ENCODE data around the gene LSG1.
"Not testable (repeated sequence)": the region's sequence is repeated elsewhere in the genome, so short reads cannot be mapped to it uniquely, and the experiment has no call there.

The LSG1 gene

GRCh38 chr3:194657439-194657838 is 14.6 kb downstream of the LSG1 start:
- DNase-seq (ENCODE audit: low read depth, low spot score): no peak

- no peak for DNase-seq (ENCODE audit: low read depth, low spot score)
Observed at GRCh38 chr3:194654443-194654842, 17.5 kb downstream of the LSG1 start.

GRCh38 chr3:194647747-194648146 is 24.2 kb downstream of the LSG1 start:
- DNase-seq (ENCODE audit: low read depth, low spot score): no peak

- no peak for DNase-seq (ENCODE audit: low read depth, low spot score)
Observed at GRCh38 chr3:194642769-194643168, 29.2 kb downstream of the LSG1 start.

GRCh38 chr3:194640829-194641228 is 31.2 kb downstream of the LSG1 start:
- no peak for DNase-seq (ENCODE audit: low read depth, low spot score)

GRCh38 chr3:194638991-194639605 is 32.9 kb downstream of the LSG1 start:
- DNase-seq (ENCODE audit: low read depth, low spot score): no peak

- no peak for DNase-seq (ENCODE audit: low read depth, low spot score)
Observed at GRCh38 chr3:194637541-194638400, 34.2 kb downstream of the LSG1 start.

GRCh38 chr3:194637066-194637465 is 34.9 kb downstream of the LSG1 start:
- no peak for DNase-seq (ENCODE audit: low read depth, low spot score)

- peak; percentile 26 for DNase-seq (ENCODE audit: low read depth, low spot score)
Observed at GRCh38 chr3:194633349-194634004, 38.5 kb downstream of the LSG1 start, which contains the start of gene TMEM44. TMEM44 (minus strand) TSS chr3:194633419; CDS start chr3:194633215, 204 bp downstream.

- no peak for DNase-seq (ENCODE audit: low read depth, low spot score)
Observed at GRCh38 chr3:194632809-194633348, 39.1 kb downstream of the LSG1 start.

GRCh38 chr3:194632226-194632808 is 39.7 kb downstream of the LSG1 start:
- DNase-seq (ENCODE audit: low read depth, low spot score): no peak

GRCh38 chr3:194631696-194632095 is 40.3 kb downstream of the LSG1 start:
- DNase-seq (ENCODE audit: low read depth, low spot score): no peak

- not testable (repeated sequence) for DNase-seq (ENCODE audit: low read depth, low spot score)
Observed at GRCh38 chr3:194630681-194631080, 41.3 kb downstream of the LSG1 start.

- DNase-seq (ENCODE audit: low read depth, low spot score): no peak
Observed at GRCh38 chr3:194624956-194625355, 47.0 kb downstream of the LSG1 start.

- DNase-seq (ENCODE audit: low read depth, low spot score): no peak
Observed at GRCh38 chr3:194623449-194624290, 48.3 kb downstream of the LSG1 start.

GRCh38 chr3:194622621-194623340 is 49.2 kb downstream of the LSG1 start:
- DNase-seq (ENCODE audit: low read depth, low spot score): no peak

- no peak for DNase-seq (ENCODE audit: low read depth, low spot score)
Observed at GRCh38 chr3:194621947-194622346, 50.0 kb downstream of the LSG1 start.

- no peak for DNase-seq (ENCODE audit: low read depth, low spot score)
Observed at GRCh38 chr3:194620196-194620595, 51.8 kb downstream of the LSG1 start.

GRCh38 chr3:194619741-194620140 is 52.2 kb downstream of the LSG1 start:
- DNase-seq (ENCODE audit: low read depth, low spot score): no peak

Measured in activated naive CD8-positive, alpha-beta T cell treated with anti-CD3 and anti-CD28 coated beads, Interleukin-2, amount 50 U/mL, for 16 hours (primary cell).